GM12878 (cell line): ENCODE results near the gene THSD4. TPM values are rescaled to one million over a fixed set of nuclear protein-coding genes. Genes with fewer than 3 reads are reported as not detected.

Source experiments
- ATAC-seq: fragments of 200-7000 bp; cut with Tn5 transposase; 3 replicates; pipeline ENCODE4 v1.9.1; 2020; ENCODE audit warnings: mild to moderate bottlenecking, moderate library complexity
- BruUV-seq: library from RNA; stranded (reverse); fragments of 400-500 nt; replicated peaks from 2 replicates; lab custom pipeline; 2021; lab: Mats Ljungman, UMichigan
- CTCF ChIA-PET: fragments of 300-600 bp; sonication (Branson Sonifier 250); formaldehyde crosslinking; extraction: SDS; loops from one replicate; lab custom pipeline; 2021; ENCODE audit warnings: inconsistent platforms; lab: Yijun Ruan, JAX
- POLR2A ChIA-PET: fragments of 350-600 bp; formaldehyde crosslinking; extraction: SDS; loops from one replicate; lab custom pipeline; 2021; ENCODE audit warnings: inconsistent platforms; lab: Charles Lee
- RAD21 ChIA-PET: fragments of 300-600 bp; sonication (Branson Sonifier 250); formaldehyde crosslinking; loops from one replicate; lab custom pipeline; 2023; ENCODE audit warnings: antibody characterized with exemption; ENCODE audit not compliant: unreplicated experiment; lab: Charles Lee
- SMC1A ChIA-PET: fragments of 300-600 bp; sonication (Branson Sonifier 250); formaldehyde crosslinking; loops from one replicate; lab custom pipeline; 2023; ENCODE audit not compliant: unreplicated experiment, uncharacterized antibody; lab: Charles Lee
- DNase-seq: peaks from one replicate; pipeline ENCODE4 v3.0.0-alpha.2; 2011; ENCODE audit warnings: low read depth, low spot score
- FAIRE-seq: peaks from 3 replicates; lab custom pipeline; 2011; peaks lifted over from hg19 to GRCh38; lab: Jason Lieb, UNC
- H2AFZ ChIP-seq: 2 replicates; pipeline ENCODE4 v1.6.0; 2011; ENCODE audit warnings: low read depth, low read length, control low read depth; ENCODE audit not compliant: control insufficient read depth
- H3K27ac ChIP-seq: 2 replicates; pipeline ENCODE4 v1.5.1; 2011; ENCODE audit warnings: control low read depth; ENCODE audit not compliant: control insufficient read depth, insufficient read depth
- H3K27me3 ChIP-seq, 2 experiments: replicated peaks in 1 of 2; 2 replicates each; pipeline versions ENCODE4 v1.6.0 to v1.6.1; 2011; ENCODE audit warnings: low read length in 1 of 2; ENCODE audit not compliant: control insufficient read depth in 2 of 2, insufficient read depth in 2 of 2
- H3K36me3 ChIP-seq, 2 experiments: 2 replicates each; pipeline ENCODE4 v1.5.1; 2011; ENCODE audit warnings: low read length in 1 of 2; ENCODE audit not compliant: control insufficient read depth in 2 of 2, insufficient read depth in 2 of 2
- H3K4me1 ChIP-seq: 2 replicates; pipeline ENCODE4 v1.6.1; 2011; ENCODE audit warnings: mild to moderate bottlenecking, low read length, moderate library complexity, mixed read lengths; ENCODE audit not compliant: control insufficient read depth, insufficient read depth
- H3K4me2 ChIP-seq: 2 replicates; pipeline ENCODE4 v1.6.0; 2011; ENCODE audit warnings: control low read depth; ENCODE audit not compliant: control insufficient read depth, insufficient read depth
- H3K4me3 ChIP-seq: fragments of 200-600 bp; sonication (generic); 2 replicates; pipeline ENCODE4 v1.5.1; 2016
- H3K79me2 ChIP-seq: 2 replicates; pipeline ENCODE4 v1.6.0; 2011; ENCODE audit warnings: low read length; ENCODE audit not compliant: control insufficient read depth, insufficient read depth
- H3K9ac ChIP-seq: 2 replicates; pipeline ENCODE4 v1.8.0; 2011; ENCODE audit warnings: low read length, control low read depth, mixed read lengths; ENCODE audit not compliant: control insufficient read depth, insufficient read depth
- H3K9me3 ChIP-seq: replicated peaks from 3 replicates; pipeline ENCODE4 v1.5.1; 2011; ENCODE audit warnings: mild to moderate bottlenecking, low read length; ENCODE audit not compliant: control insufficient read depth, insufficient read depth
- H4K20me1 ChIP-seq: 2 replicates; pipeline ENCODE4 v1.6.0; 2011; ENCODE audit not compliant: control insufficient read depth, insufficient read depth
- BMI1 ChIP-seq: fragments of 450-650 bp; IDR thresholded peaks from 2 replicates; pipeline ENCODE4 v1.6.1; 2016; ENCODE audit warnings: mild to moderate bottlenecking, moderate library complexity, borderline replicate concordance
- BRCA1 ChIP-seq: IDR thresholded peaks from 2 replicates; pipeline ENCODE4 v1.6.1; 2011; ENCODE audit warnings: low read depth, low read length, improper control_type of control experiment
- CEBPB ChIP-seq, 2 experiments: fragments of 150-350 bp in 1 of 2; IDR thresholded peaks; 2 replicates each; pipeline ENCODE4 v1.6.1; 2012 to 2014; ENCODE audit warnings: low read depth in 2 of 2, low read length in 2 of 2, borderline replicate concordance in 1 of 2, inconsistent platforms in 1 of 2
- EP300 ChIP-seq, 2 experiments: fragments of 150-350 bp in 1 of 2; IDR thresholded peaks; 2 replicates each; pipeline ENCODE4 v1.6.1; 2011 to 2012; ENCODE audit warnings: low read depth in 2 of 2, low read length in 2 of 2, borderline replicate concordance in 1 of 2, improper control_type of control experiment in 1 of 2, inconsistent platforms in 1 of 2; ENCODE audit not compliant: control insufficient read depth in 1 of 2
- EZH2 ChIP-seq: IDR thresholded peaks from 2 replicates; pipeline ENCODE4 v1.6.1; 2012; ENCODE audit warnings: low read depth, mild to moderate bottlenecking, control low read depth, inconsistent platforms, low read length, borderline replicate concordance; ENCODE audit not compliant: control insufficient read depth
- JUND ChIP-seq: IDR thresholded peaks from 2 replicates; pipeline ENCODE4 v1.6.1; 2012; ENCODE audit warnings: low read depth, mild to moderate bottlenecking, low read length, improper control_type of control experiment, moderate library complexity
- LARP7 ChIP-seq: fragments of 450-650 bp; IDR thresholded peaks from 2 replicates; pipeline ENCODE4 v1.6.1; 2017; ENCODE audit warnings: mild to moderate bottlenecking
- MYB ChIP-seq: fragments of 150-350 bp; IDR thresholded peaks from 2 replicates; pipeline ENCODE4 v1.6.1; 2014; ENCODE audit warnings: mild to moderate bottlenecking, low read depth, low read length, borderline replicate concordance
- NR2F1 ChIP-seq: fragments of 450-650 bp; conservative IDR thresholded peaks from 2 replicates; pipeline ENCODE4 v1.6.1; 2017; ENCODE audit warnings: mild to moderate bottlenecking
- RFX5 ChIP-seq: IDR thresholded peaks from 2 replicates; pipeline ENCODE4 v1.6.1; 2011; ENCODE audit warnings: low read depth, low read length, improper control_type of control experiment
- YBX1 ChIP-seq: fragments of 450-650 bp; IDR thresholded peaks from 2 replicates; pipeline ENCODE4 v1.6.1; 2016; ENCODE audit warnings: antibody characterized with exemption
- ZNF24 ChIP-seq: fragments of 450-650 bp; IDR thresholded peaks from 2 replicates; pipeline ENCODE4 v1.6.1; 2017; ENCODE audit warnings: antibody characterized with exemption, mild to moderate bottlenecking
- ZNF274 ChIP-seq: IDR thresholded peaks from one replicate; pipeline ENCODE4 v1.8.0; 2011; ENCODE audit not compliant: insufficient read length, insufficient read depth
- WGBS: methylation state at CpG from one replicate; pipeline ENCODE4 v1.1.6; 2016; ENCODE audit warnings: low lambda C conversion rate; ENCODE audit not compliant: insufficient replicate concordance, insufficient coverage; ENCODE audit errors: missing lambda C conversion rate; 5-methylcytosine and 5-hydroxymethylcytosine counted together
- in situ Hi-C: fragments of 300-500 bp; cut with MboI; formaldehyde crosslinking; loops from 9 replicates; pipeline ENCODE4 v1.14.3; 2018; ENCODE audit warnings: mixed read lengths
- intact Hi-C: fragments of 100-400 bp; cut with micrococcal nuclease; formaldehyde crosslinking; loops from one replicate; pipeline ENCODE4 v1.14.2; 2022; ENCODE audit not compliant: unreplicated experiment
- polyA plus RNA-seq, 11 experiments: library from polyadenylated mRNA; depleted of rRNA in 4 of 11; unstranded in 6 of 11; stranded (reverse) in 5 of 11; fragments of >200 nt; fragmentation: Nextera tagmentation in 4 of 11; fragmentation: Illumina TruSeq in 1 of 11; extraction: Ambion mirVana in 4 of 11; extraction: Trizol in 1 of 11; gene quantifications; 1 replicate in 1 of 11; 2 replicates in 10 of 11; pipeline versions ENCODE4 v1.2.1 to v1.2.3, GENCODE V29; 2011 to 2016; ENCODE audit warnings: inconsistent platforms in 2 of 11, missing spikeins in 2 of 11, low read depth in 1 of 11
- total RNA-seq, 4 experiments: library from RNA; depleted of rRNA in 3 of 4; stranded (reverse); fragments of >200 nt in 3 of 4; fragmentation: Illumina TruSeq in 1 of 4; extraction: Trizol in 1 of 4; gene quantifications; 2 replicates each; pipeline versions ENCODE4 v1.2.1 to v1.2.3, GENCODE V29; 2013 to 2021
- TF ChIP-seq, protein P1 (sequence below): IDR thresholded peaks from 2 replicates; pipeline ENCODE4 v1.6.1; 2011; ENCODE audit warnings: borderline replicate concordance, low read depth, mild to moderate bottlenecking, moderate library complexity, mixed read lengths, low read length; ENCODE audit not compliant: insufficient read depth; ENCODE audit errors: extremely low read length
- TF ChIP-seq, protein P2 (sequence below): fragments of 450-650 bp; IDR thresholded peaks from 2 replicates; pipeline ENCODE4 v1.6.1; 2017; ENCODE audit warnings: low read depth, mild to moderate bottlenecking, moderate library complexity

The THSD4 gene
- total and polyA plus RNA-seq, 10 of the 15 experiments (the other 5 are each of a cell fraction or from before 2014, with no cell fraction given), result 0.04 to 0.13 (median 0.05) TPM; not detected in 7

DNA sequence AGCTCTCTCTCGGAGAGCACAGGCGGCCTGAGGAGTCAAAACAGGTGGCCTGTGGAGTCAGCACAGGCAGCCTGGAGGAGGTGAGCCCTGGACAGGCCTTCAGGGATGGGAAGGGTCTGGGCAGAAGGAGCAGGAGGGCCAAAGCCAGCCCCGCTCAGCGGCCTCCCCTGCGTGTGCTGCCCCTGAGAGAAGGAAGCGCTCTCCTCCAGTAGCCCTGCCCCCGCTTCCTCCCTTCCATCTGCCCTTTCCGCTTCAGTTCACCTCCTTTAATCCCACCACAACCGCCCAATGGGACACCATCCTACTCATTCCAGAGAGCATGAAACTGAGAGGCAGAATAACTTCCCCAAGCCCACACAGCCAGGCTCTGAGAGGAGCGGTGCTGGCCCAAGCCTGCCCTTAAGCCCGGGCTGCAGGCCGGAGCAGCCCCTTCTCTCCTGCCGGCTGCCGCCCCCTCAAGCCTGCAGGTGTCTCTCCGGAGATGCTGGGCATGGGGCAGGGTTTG lies 691.9 kb downstream of the THSD4 start:
- Histone ChIP-seq H4K20me1 (no peaks in the 10 kb centered on the region), H3K79me2 (no peaks in the 10 kb centered on the region), H2AFZ (no peak overlapping the region)
- no TSS peak for BruUV-seq
- DNase-seq (no peak), FAIRE-seq (no peak), ATAC-seq (no peak)
- intact Hi-C loops, result no loop called here
- CTCF ChIA-PET, result no interaction called here
- TF ChIP-seq MYB, result no peak
- TF ChIP-seq JUND, result no peak
- TF ChIP-seq, protein P1, sequence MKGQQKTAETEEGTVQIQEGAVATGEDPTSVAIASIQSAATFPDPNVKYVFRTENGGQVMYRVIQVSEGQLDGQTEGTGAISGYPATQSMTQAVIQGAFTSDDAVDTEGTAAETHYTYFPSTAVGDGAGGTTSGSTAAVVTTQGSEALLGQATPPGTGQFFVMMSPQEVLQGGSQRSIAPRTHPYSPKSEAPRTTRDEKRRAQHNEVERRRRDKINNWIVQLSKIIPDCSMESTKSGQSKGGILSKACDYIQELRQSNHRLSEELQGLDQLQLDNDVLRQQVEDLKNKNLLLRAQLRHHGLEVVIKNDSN, result no peak
- no peak for TF ChIP-seq EZH2
- TF ChIP-seq YBX1, result no peak
- no peak for TF ChIP-seq NR2F1
- no peak for TF ChIP-seq CEBPB (IDR thresholded peaks at IDR 0.05; ENCODE audit: borderline replicate concordance in 1 of 2, low read depth in 2 of 2, low read length in 2 of 2)
- TF ChIP-seq, protein P2, sequence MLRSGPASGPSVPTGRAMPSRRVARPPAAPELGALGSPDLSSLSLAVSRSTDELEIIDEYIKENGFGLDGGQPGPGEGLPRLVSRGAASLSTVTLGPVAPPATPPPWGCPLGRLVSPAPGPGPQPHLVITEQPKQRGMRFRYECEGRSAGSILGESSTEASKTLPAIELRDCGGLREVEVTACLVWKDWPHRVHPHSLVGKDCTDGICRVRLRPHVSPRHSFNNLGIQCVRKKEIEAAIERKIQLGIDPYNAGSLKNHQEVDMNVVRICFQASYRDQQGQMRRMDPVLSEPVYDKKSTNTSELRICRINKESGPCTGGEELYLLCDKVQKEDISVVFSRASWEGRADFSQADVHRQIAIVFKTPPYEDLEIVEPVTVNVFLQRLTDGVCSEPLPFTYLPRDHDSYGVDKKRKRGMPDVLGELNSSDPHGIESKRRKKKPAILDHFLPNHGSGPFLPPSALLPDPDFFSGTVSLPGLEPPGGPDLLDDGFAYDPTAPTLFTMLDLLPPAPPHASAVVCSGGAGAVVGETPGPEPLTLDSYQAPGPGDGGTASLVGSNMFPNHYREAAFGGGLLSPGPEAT, result no peak
- no peak for TF ChIP-seq BRCA1
- no peak for TF ChIP-seq BMI1
- no peak for TF ChIP-seq EP300 (IDR thresholded peaks at IDR 0.05; ENCODE audit: borderline replicate concordance in 1 of 2, control insufficient read depth in 1 of 2, low read depth in 2 of 2, low read length in 2 of 2)
- TF ChIP-seq LARP7, result no peak
- no peak for TF ChIP-seq RFX5
- TF ChIP-seq ZNF274, result no peak
- no peak for TF ChIP-seq ZNF24
- TF ChIP-seq, all 136 proteins: peak for 0
- Histone ChIP-seq H3K9me3 (no peaks in the 10 kb centered on the region), H3K9ac (no peak overlapping the region), H3K4me2 (no peak overlapping the region), H3K27me3 (no peaks in the 10 kb centered on the region; a peak in 1 of 4 replicates), H3K36me3 (no peaks in the 10 kb centered on the region), H3K4me3 (no peak overlapping the region), H3K4me1 (peaks cover 10% of the 10 kb centered on the region), H3K27ac (no peak overlapping the region)
- ChIA-PET POLR2A (no interaction called here), SMC1A (interaction anchor here (2.0 kb wide), 1 partner anchor 349 kb away, joined by 5 read pairs; no protein-coding TSS in a partner anchor), RAD21 (no interaction called here)
- WGBS, result 74% methylated on average over 15 of the region's 15 CpGs
- in situ Hi-C loops, result loop anchor here (10.0 kb wide), 2 partner anchors 348 to 352 kb away; no protein-coding TSS in a partner anchor
